ENCODE data around the gene TMEM221.

The TMEM221 gene

DNA sequence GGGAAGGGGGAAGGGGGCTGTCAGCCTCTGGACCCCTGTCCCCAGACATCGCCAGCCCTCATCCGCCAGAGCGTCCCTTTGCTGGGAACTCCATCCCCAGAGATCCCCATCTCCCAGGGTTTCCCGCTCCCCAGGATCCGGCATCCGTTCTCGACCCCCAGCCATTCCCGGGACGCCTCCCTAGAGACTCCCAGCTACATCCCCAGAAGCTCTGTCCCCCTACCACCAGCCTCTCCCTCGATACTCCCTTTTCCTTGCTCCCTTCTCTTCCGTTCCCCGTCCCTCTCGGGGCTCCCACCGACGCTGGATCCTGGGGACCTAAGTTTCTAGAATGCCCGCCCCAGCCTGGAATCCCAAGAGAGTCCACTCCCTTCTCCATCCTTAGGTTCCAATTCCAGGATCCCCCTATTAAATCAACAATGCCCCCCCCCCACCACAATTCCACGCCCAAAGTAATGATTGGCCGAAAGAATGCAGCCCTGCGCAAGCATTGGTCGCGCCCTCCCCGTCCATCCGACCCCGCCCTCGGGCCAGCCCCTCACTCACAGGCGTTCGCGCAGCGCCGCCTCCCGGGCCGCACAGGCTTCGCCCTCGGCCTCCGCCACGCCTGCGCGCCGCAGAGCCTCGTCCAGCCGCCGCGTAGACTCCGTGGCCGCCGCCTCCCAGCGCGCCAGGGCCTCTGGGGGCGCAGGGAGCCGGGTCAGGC lies 57.6 kb downstream of the TMEM221 start (continued):
- TF ChIP-seq, protein P1, sequence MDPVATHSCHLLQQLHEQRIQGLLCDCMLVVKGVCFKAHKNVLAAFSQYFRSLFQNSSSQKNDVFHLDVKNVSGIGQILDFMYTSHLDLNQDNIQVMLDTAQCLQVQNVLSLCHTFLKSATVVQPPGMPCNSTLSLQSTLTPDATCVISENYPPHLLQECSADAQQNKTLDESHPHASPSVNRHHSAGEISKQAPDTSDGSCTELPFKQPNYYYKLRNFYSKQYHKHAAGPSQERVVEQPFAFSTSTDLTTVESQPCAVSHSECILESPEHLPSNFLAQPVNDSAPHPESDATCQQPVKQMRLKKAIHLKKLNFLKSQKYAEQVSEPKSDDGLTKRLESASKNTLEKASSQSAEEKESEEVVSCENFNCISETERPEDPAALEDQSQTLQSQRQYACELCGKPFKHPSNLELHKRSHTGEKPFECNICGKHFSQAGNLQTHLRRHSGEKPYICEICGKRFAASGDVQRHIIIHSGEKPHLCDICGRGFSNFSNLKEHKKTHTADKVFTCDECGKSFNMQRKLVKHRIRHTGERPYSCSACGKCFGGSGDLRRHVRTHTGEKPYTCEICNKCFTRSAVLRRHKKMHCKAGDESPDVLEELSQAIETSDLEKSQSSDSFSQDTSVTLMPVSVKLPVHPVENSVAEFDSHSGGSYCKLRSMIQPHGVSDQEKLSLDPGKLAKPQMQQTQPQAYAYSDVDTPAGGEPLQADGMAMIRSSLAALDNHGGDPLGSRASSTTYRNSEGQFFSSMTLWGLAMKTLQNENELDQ (tag by site-specific recombination; IDR thresholded peaks at IDR 0.05; ENCODE audit: low read depth): no peak
- no peak for TF ChIP-seq ZNF211 (tag by site-specific recombination; IDR thresholded peaks at IDR 0.05; ENCODE audit: low read depth)
- TF ChIP-seq ZBTB17 (tag by site-specific recombination; IDR thresholded peaks at IDR 0.05): peak; percentile 96
- no peak for TF ChIP-seq ZNF701 (tag by site-specific recombination; IDR thresholded peaks at IDR 0.05)
- TF ChIP-seq ZNF580 (tag by site-specific recombination; IDR thresholded peaks at IDR 0.05): no peak
- TF ChIP-seq ZNF394 (tag by site-specific recombination; IDR thresholded peaks at IDR 0.05; ENCODE audit: borderline replicate concordance): peak; percentile 70; the same call in 1 of the 2 replicates
- TF ChIP-seq WT1 (tag by site-specific recombination; IDR thresholded peaks at IDR 0.05): peak; percentile 95
- TF ChIP-seq KLF1 (tag by site-specific recombination; IDR thresholded peaks at IDR 0.05): peak; percentile 98
- TF ChIP-seq ATF2 (tag by site-specific recombination; IDR thresholded peaks at IDR 0.05; ENCODE audit: low read depth): no peak
- no peak for TF ChIP-seq FEZF1 (tag by site-specific recombination; IDR thresholded peaks at IDR 0.05)
- no peak for TF ChIP-seq PRDM1 (tag by site-specific recombination; IDR thresholded peaks at IDR 0.05)
- TF ChIP-seq ZNF132 (tag by site-specific recombination; IDR thresholded peaks at IDR 0.05; ENCODE audit: borderline replicate concordance): no peak
- TF ChIP-seq ZFHX2 (tag by site-specific recombination; conservative IDR thresholded peaks at IDR 0.05): no peak
- no peak for TF ChIP-seq ZNF37A (tag by site-specific recombination; IDR thresholded peaks at IDR 0.05)

DNA sequence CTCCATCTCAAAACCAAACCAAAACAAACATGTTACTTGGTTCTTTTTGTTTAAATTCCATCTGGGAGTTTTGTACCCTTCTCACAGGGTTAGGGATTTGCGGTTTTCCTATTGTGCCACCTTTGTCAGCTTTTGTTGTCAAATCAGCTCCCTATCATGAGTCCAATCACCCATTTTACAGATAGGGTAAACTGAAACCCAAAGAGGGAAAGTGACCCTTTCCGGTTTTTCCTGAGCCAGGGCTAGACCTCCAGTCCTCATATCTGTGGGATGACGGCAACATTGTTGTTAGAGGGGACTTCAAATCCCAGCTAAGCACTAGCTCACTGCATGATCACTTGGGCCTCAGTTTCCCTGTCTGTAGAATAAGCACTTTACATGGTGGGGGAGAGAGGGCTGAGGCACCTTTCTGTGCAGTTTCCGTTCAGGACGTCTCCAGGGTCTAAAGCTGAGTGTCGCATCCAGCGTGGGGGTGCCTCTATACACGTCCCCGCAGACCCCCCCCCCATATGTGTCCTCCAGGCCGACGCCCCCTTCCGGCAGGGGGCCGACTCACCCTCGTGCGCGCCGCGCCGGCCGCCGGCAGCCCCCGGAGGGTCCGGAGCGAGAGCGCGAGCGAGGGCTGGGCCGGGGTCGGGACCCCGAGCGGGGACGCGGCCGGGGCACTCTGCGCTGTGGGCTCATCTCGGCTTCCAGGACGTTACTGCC lies 58.4 kb downstream of the TMEM221 start:
- peak overlapping the region; percentile 36 for H3K4me3 ChIP-seq (ENCODE audit: low read depth, low read length)
- no peaks in the 10 kb centered on the region for H3K9me3 ChIP-seq (ENCODE audit: control insufficient read depth, insufficient read depth, low read depth, low read length)
- no peaks in the 10 kb centered on the region for H3K36me3 ChIP-seq (ENCODE audit: control insufficient read depth in 2 of 2, insufficient read depth in 1 of 2, low read length in 2 of 2)
- peaks cover 3% of the 10 kb centered on the region; the same call in 1 of the 2 replicates for H3K4me1 ChIP-seq (ENCODE audit: control insufficient read depth, insufficient read depth, low read length)
- CTCF ChIA-PET: interaction anchor here (0.6 to 3.6 kb wide), 18 partner anchors 9 to 433 kb away, joined by 3 to 15 read pairs (median 5); partner anchors contain the start of gene BST2
- TF ChIP-seq ZNF155 (tag by site-specific recombination; IDR thresholded peaks at IDR 0.05) (no peak), ZNF580 (tag by site-specific recombination; IDR thresholded peaks at IDR 0.05) (0 out of 2 replicates have a peak, but pooled peaks have one; percentile 28), SALL2 (tag by site-specific recombination; IDR thresholded peaks at IDR 0.05; ENCODE audit: borderline replicate concordance) (no peak), ZBTB20 (tag by site-specific recombination; IDR thresholded peaks at IDR 0.05) (no peak), ZEB2 (tag by site-specific recombination; IDR thresholded peaks at IDR 0.05) (no peak), SCRT1 (tag by site-specific recombination; IDR thresholded peaks at IDR 0.05; ENCODE audit: borderline replicate concordance) (no peak)
- H3K27ac ChIP-seq (ENCODE audit: extremely low read depth, low read depth, low read length): no peak overlapping the region
- POLR2A ChIA-PET: no interaction called here

Measured in HEK293 (cell line).